ENCODE data around the gene GPR132. TPM values are rescaled to one million over a fixed set of nuclear protein-coding genes. Genes with fewer than 3 reads are reported as not detected.

Gene GPR132
- total RNA-seq, 1 experiment from 2014 or later: 0.10 TPM

GRCh38 chr14:105102361-105102870 is 37.2 kb upstream of the GPR132 start:
- H3K27me3 ChIP-seq (ENCODE audit: insufficient read depth, low read length): no peaks in the 10 kb centered on the region
- POLR2A ChIA-PET: no interaction called here
- H4K20me1 ChIP-seq (ENCODE audit: insufficient read depth): no peaks in the 10 kb centered on the region
- no peak overlapping the region for H3K9ac ChIP-seq (ENCODE audit: low read length)
- intact Hi-C loops (cut with micrococcal nuclease): no loop called here
- no peaks in the 10 kb centered on the region for H3K79me2 ChIP-seq (ENCODE audit: insufficient read depth, low read length)
- no peak overlapping the region for H2AFZ ChIP-seq (ENCODE audit: low read depth, low read length, poor library complexity, severe bottlenecking)
- CTCF ChIA-PET: interaction anchor here (1.4 to 3.4 kb wide), 2 partner anchors 8 to 12 kb away, joined by 3 to 8 read pairs; no protein-coding TSS in a partner anchor
- H3K4me1 ChIP-seq (ENCODE audit: control insufficient read depth in 1 of 2, insufficient read depth in 2 of 2, low read length in 2 of 2): no peaks in the 10 kb centered on the region
- RAD21 ChIA-PET (ENCODE audit: low non-redundant PET in 1 of 2, low total read pairs in 2 of 2, uncharacterized antibody in 2 of 2, unreplicated experiment in 2 of 2): no interaction called here
- no peaks in the 10 kb centered on the region for H3K9me2 ChIP-seq (ENCODE audit: insufficient read depth)
- no peaks in the 10 kb centered on the region; a peak in 1 of 4 replicates for H3K9me3 ChIP-seq (ENCODE audit: control insufficient read depth in 1 of 2, insufficient read depth in 1 of 2, low read depth in 1 of 2, low read length in 2 of 2)
- H3K4me3 ChIP-seq (replicated peaks in 1 of 2; ENCODE audit: low read depth in 1 of 2, low read length in 2 of 2): no peak overlapping the region
- no peak overlapping the region for H3K27ac ChIP-seq (ENCODE audit: low read depth, low read length)
- TF ChIP-seq EGR1 (IDR thresholded peaks at IDR 0.05; ENCODE audit: low read depth): no peak
- TF ChIP-seq EZH2phosphoT487 (IDR thresholded peaks at IDR 0.05; ENCODE audit: borderline replicate concordance): no peak
- TF ChIP-seq FOSL1 (IDR thresholded peaks at IDR 0.05; ENCODE audit: low read depth): no peak
- no peak for TF ChIP-seq CEBPB (IDR thresholded peaks at IDR 0.05; ENCODE audit: low read depth)
- TF ChIP-seq EZH2 (IDR thresholded peaks at IDR 0.05): no peak
- no peak for TF ChIP-seq JUND (IDR thresholded peaks at IDR 0.05)
- no peak for TF ChIP-seq TCF7L2 (IDR thresholded peaks at IDR 0.05; ENCODE audit: borderline replicate concordance, extremely low read depth, insufficient read depth, insufficient read length)
- no peak for TF ChIP-seq SRF (IDR thresholded peaks at IDR 0.05; ENCODE audit: low read depth)
- TF ChIP-seq ZFX (IDR thresholded peaks at IDR 0.05): no peak
- H3K4me2 ChIP-seq (ENCODE audit: low read length): no peak overlapping the region
- DNase-seq (ENCODE audit: low read depth, low spot score) (no peak), ATAC-seq (no peak)
- no TSS peak for BruUV-seq (replicated peaks)
- no peaks in the 10 kb centered on the region for H3K36me3 ChIP-seq (ENCODE audit: control insufficient read depth in 1 of 2, insufficient read depth in 2 of 2, low read length in 2 of 2)

GRCh38 chr14:105100910-105101309 is 35.7 kb upstream of the GPR132 start:
- Histone ChIP-seq H3K27ac (ENCODE audit: low read depth, low read length) (no peak overlapping the region), H3K27me3 (ENCODE audit: insufficient read depth, low read length) (no peaks in the 10 kb centered on the region), H3K4me2 (ENCODE audit: low read length) (no peak overlapping the region), H3K9me3 (ENCODE audit: control insufficient read depth in 1 of 2, insufficient read depth in 1 of 2, low read depth in 1 of 2, low read length in 2 of 2) (no peaks in the 10 kb centered on the region; a peak in 1 of 4 replicates), H3K4me3 (replicated peaks in 1 of 2; ENCODE audit: low read depth in 1 of 2, low read length in 2 of 2) (no peak overlapping the region), H4K20me1 (ENCODE audit: insufficient read depth) (no peaks in the 10 kb centered on the region), H3K79me2 (ENCODE audit: insufficient read depth, low read length) (no peaks in the 10 kb centered on the region), H3K9me2 (ENCODE audit: insufficient read depth) (no peaks in the 10 kb centered on the region), H3K36me3 (ENCODE audit: control insufficient read depth in 1 of 2, insufficient read depth in 2 of 2, low read length in 2 of 2) (no peaks in the 10 kb centered on the region), H3K9ac (ENCODE audit: low read length) (no peak overlapping the region), H3K4me1 (ENCODE audit: control insufficient read depth in 1 of 2, insufficient read depth in 2 of 2, low read length in 2 of 2) (no peaks in the 10 kb centered on the region), H2AFZ (ENCODE audit: low read depth, low read length, poor library complexity, severe bottlenecking) (no peak overlapping the region)
- ChIA-PET RAD21 (ENCODE audit: low non-redundant PET in 1 of 2, low total read pairs in 2 of 2, uncharacterized antibody in 2 of 2, unreplicated experiment in 2 of 2) (no interaction called here), CTCF (no interaction called here), POLR2A (no interaction called here)
- TF ChIP-seq SIN3A (IDR thresholded peaks at IDR 0.05; ENCODE audit: low read depth) (no peak), EZH2 (IDR thresholded peaks at IDR 0.05) (no peak), MAX (IDR thresholded peaks at IDR 0.05) (no peak), ZFX (IDR thresholded peaks at IDR 0.05) (no peak), TCF7L2 (IDR thresholded peaks at IDR 0.05; ENCODE audit: borderline replicate concordance, extremely low read depth, insufficient read depth, insufficient read length) (no peak), EZH2phosphoT487 (IDR thresholded peaks at IDR 0.05; ENCODE audit: borderline replicate concordance) (no peak), ELF1 (IDR thresholded peaks at IDR 0.05; ENCODE audit: borderline replicate concordance, low read depth) (no peak), ZBTB33 (IDR thresholded peaks at IDR 0.05; ENCODE audit: extremely low read depth, insufficient replicate concordance, low read length) (no peak), POLR2A (IDR thresholded peaks at IDR 0.05; ENCODE audit: borderline replicate concordance, extremely low read depth, insufficient read depth, insufficient read length) (no peak), CEBPB (IDR thresholded peaks at IDR 0.05; ENCODE audit: low read depth) (no peak), ZNF274 (IDR thresholded peaks at IDR 0.05; ENCODE audit: low read depth, low read length) (no peak)
- BruUV-seq (replicated peaks): no TSS peak
- intact Hi-C loops (cut with micrococcal nuclease): no loop called here
- no peak for DNase-seq (ENCODE audit: low read depth, low spot score)
- ATAC-seq: no peak
